HepG2 (cell line): Measurements from ENCODE around the gene CLASP1. TPM values are rescaled to one million over a fixed set of nuclear protein-coding genes. Genes with fewer than 3 reads are reported as not detected.

Source experiments
- ATAC-seq: fragments of 200-7000 bp; cut with Tn5 transposase; 3 replicates; pipeline ENCODE4 v1.9.1; 2020; ENCODE audit warnings: mild to moderate bottlenecking, moderate library complexity
- BruUV-seq: library from RNA; stranded (reverse); fragments of 400-500 nt; replicated peaks from 2 replicates; lab custom pipeline; 2021; lab: Mats Ljungman, UMichigan
- CTCF ChIA-PET: fragments of 300-600 bp; formaldehyde crosslinking; extraction: SDS; loops from one replicate; lab custom pipeline; 2021; ENCODE audit warnings: low total read pairs, inconsistent platforms, low intra/inter-chr PET ratio; lab: Yijun Ruan, JAX
- POLR2A ChIA-PET: fragments of 350-600 bp; sonication (Branson Sonifier 250); formaldehyde crosslinking; loops from one replicate; lab custom pipeline; 2020; ENCODE audit warnings: antibody characterized with exemption, inconsistent platforms; lab: Yijun Ruan, JAX
- DNase-seq: peaks from one replicate; pipeline ENCODE4 v3.0.0-alpha.2; 2015; ENCODE audit warnings: low spot score
- FAIRE-seq: peaks from 3 replicates; lab custom pipeline; 2011; peaks lifted over from hg19 to GRCh38; lab: Jason Lieb, UNC
- H2AFZ ChIP-seq: one replicate; pipeline ENCODE4 v1.6.1; 2011; ENCODE audit warnings: low read length, inconsistent platforms
- H3K27ac ChIP-seq: fragments of 300-600 bp; 3 replicates; pipeline ENCODE4 v1.8.0; 2011; ENCODE audit warnings: mixed run types, mild to moderate bottlenecking, mixed read lengths, low read length, inconsistent platforms; ENCODE audit not compliant: insufficient read depth; ENCODE audit errors: extremely low read length
- H3K27me3 ChIP-seq, 2 experiments: fragments of 200-600 bp in 1 of 2; 2 replicates in 1 of 2; 3 replicates in 1 of 2; pipeline versions ENCODE4 v1.6.0 to v1.8.0; 2011; ENCODE audit warnings: low read length in 2 of 2, mild to moderate bottlenecking in 2 of 2, moderate library complexity in 2 of 2, inconsistent platforms in 1 of 2; ENCODE audit not compliant: insufficient read depth in 2 of 2, control insufficient read depth in 1 of 2
- H3K36me3 ChIP-seq, 2 experiments: fragments of 200-600 bp in 1 of 2; replicated peaks in 1 of 2; 2 replicates in 1 of 2; 3 replicates in 1 of 2; pipeline versions ENCODE4 v1.5.1 to v1.8.0; 2011; ENCODE audit warnings: low read length in 2 of 2, inconsistent platforms in 1 of 2; ENCODE audit not compliant: insufficient read depth in 2 of 2, control insufficient read depth in 1 of 2
- H3K4me1 ChIP-seq: 2 replicates; pipeline ENCODE4 v1.5.1; 2012; ENCODE audit warnings: low read length, inconsistent platforms; ENCODE audit not compliant: insufficient read depth
- H3K4me2 ChIP-seq: 2 replicates; pipeline ENCODE4 v1.6.0; 2011; ENCODE audit warnings: low read depth, low read length, inconsistent platforms
- H3K4me3 ChIP-seq, 3 experiments: fragments of 200-600 bp in 1 of 3; sonication (generic), shearing (Covaris generic) in 1 of 3; replicated peaks in 1 of 3; 2 replicates each; pipeline ENCODE4 v1.5.1; 2011 to 2016; ENCODE audit warnings: low read length in 3 of 3, inconsistent platforms in 2 of 3, low read depth in 2 of 3, mild to moderate bottlenecking in 2 of 3, control low read depth in 1 of 3, mixed read lengths in 1 of 3; ENCODE audit not compliant: insufficient read depth in 1 of 3
- H3K79me2 ChIP-seq: one replicate; pipeline ENCODE4 v1.6.1; 2011; ENCODE audit warnings: low read length, inconsistent platforms; ENCODE audit not compliant: insufficient read depth
- H3K9ac ChIP-seq: 2 replicates; pipeline ENCODE4 v1.6.0; 2011; ENCODE audit warnings: mild to moderate bottlenecking, low read depth, low read length, inconsistent platforms; ENCODE audit not compliant: insufficient read depth
- H3K9me3 ChIP-seq: 2 replicates; pipeline ENCODE4 v1.5.1; 2012; ENCODE audit warnings: mild to moderate bottlenecking, low read length
- H4K20me1 ChIP-seq: 2 replicates; pipeline ENCODE4 v1.6.0; 2011; ENCODE audit warnings: inconsistent platforms, mild to moderate bottlenecking, low read length, moderate library complexity; ENCODE audit not compliant: insufficient read depth
- AGO1 ChIP-seq: fragments of 200-400 bp; formaldehyde crosslinking; IDR thresholded peaks from 2 replicates; pipeline ENCODE4 v1.6.1; 2017; ENCODE audit warnings: mild to moderate bottlenecking, low read depth, low read length, moderate library complexity; ENCODE audit not compliant: poor library complexity, severe bottlenecking
- IRF2 ChIP-seq: IDR thresholded peaks from 2 replicates; pipeline ENCODE4 v1.6.1; 2018; ENCODE audit warnings: missing genetic modification reagents, missing compliant biosample characterization
- RAD51 ChIP-seq: fragments of 450-650 bp; IDR thresholded peaks from 2 replicates; pipeline ENCODE4 v1.6.1; 2016; ENCODE audit warnings: borderline replicate concordance
- TRIM22 ChIP-seq: fragments of 450-650 bp; IDR thresholded peaks from 2 replicates; pipeline ENCODE4 v1.6.1; 2017
- ZBTB2 ChIP-seq: sonication (generic); formaldehyde crosslinking; IDR thresholded peaks from 2 replicates; pipeline ENCODE4 v1.8.0; 2022; ENCODE audit warnings: low read depth, missing genetic modification reagents
- ZFP37 ChIP-seq: sonication (generic); formaldehyde crosslinking; IDR thresholded peaks from 2 replicates; pipeline ENCODE4 v1.4.0; 2020; ENCODE audit warnings: missing genetic modification reagents, borderline replicate concordance
- ZKSCAN5 ChIP-seq: sonication (generic); formaldehyde crosslinking; IDR thresholded peaks from 2 replicates; pipeline ENCODE4 v1.5.1; 2020; ENCODE audit warnings: mild to moderate bottlenecking, missing genetic modification reagents
- ZNF317 ChIP-seq: sonication (generic); formaldehyde crosslinking; IDR thresholded peaks from 2 replicates; pipeline ENCODE4 v1.5.0; 2020; ENCODE audit warnings: mild to moderate bottlenecking, missing genetic modification reagents
- ZNF44 ChIP-seq: sonication (generic); formaldehyde crosslinking; IDR thresholded peaks from 2 replicates; pipeline ENCODE4 v1.5.1; 2020; ENCODE audit warnings: mild to moderate bottlenecking, missing genetic modification reagents
- ZNF562 ChIP-seq: sonication (generic); formaldehyde crosslinking; IDR thresholded peaks from 2 replicates; pipeline ENCODE4 v1.8.0; 2022; ENCODE audit warnings: missing genetic modification reagents, borderline replicate concordance
- ZNF772 ChIP-seq: sonication (generic); formaldehyde crosslinking; IDR thresholded peaks from 2 replicates; pipeline ENCODE4 v1.5.0; 2020; ENCODE audit warnings: mild to moderate bottlenecking, missing genetic modification reagents
- ZNF788 ChIP-seq: sonication (generic); formaldehyde crosslinking; IDR thresholded peaks from 2 replicates; pipeline ENCODE4 v1.5.0; 2020; ENCODE audit warnings: mild to moderate bottlenecking, missing genetic modification reagents, borderline replicate concordance
- WGBS: methylation state at CpG from one replicate; pipeline ENCODE4 v1.1.6; 2017; ENCODE audit warnings: low lambda C conversion rate; 5-methylcytosine and 5-hydroxymethylcytosine counted together
- in situ Hi-C: cut with HindIII; loops from 2 replicates; pipeline ENCODE4 v1.10.0; 2017; ENCODE audit warnings: low pct_unique_long_range_greater_than_20kb; ENCODE audit not compliant: extremely low pct_ligation_motif_present
- intact Hi-C: fragments of 100-400 bp; cut with micrococcal nuclease; formaldehyde crosslinking; loops from one replicate; pipeline ENCODE4 v1.10.0; 2022; ENCODE audit not compliant: unreplicated experiment
- polyA plus RNA-seq, 8 experiments: library from polyadenylated mRNA; depleted of rRNA in 3 of 8; stranded (reverse) in 7 of 8; unstranded in 1 of 8; fragments of >200 nt; fragmentation: Illumina TruSeq in 4 of 8; extraction: Trizol in 4 of 8; gene quantifications; 2 replicates each; pipeline versions ENCODE4 v1.2.1 to v1.2.3, GENCODE V29; 2011 to 2016; ENCODE audit warnings: low read depth in 4 of 8, missing spikeins in 1 of 8, mixed read lengths in 1 of 8; ENCODE audit not compliant: insufficient read depth in 1 of 8
- total RNA-seq, 5 experiments: library from RNA; depleted of rRNA; stranded (reverse); fragments of >200 nt; fragmentation: Illumina TruSeq; extraction: Trizol; gene quantifications; 2 replicates each; pipeline ENCODE4 v1.2.3, GENCODE V29; 2016; ENCODE audit warnings: low read depth in 1 of 5
- TF ChIP-seq, protein P1 (sequence below): sonication (generic); formaldehyde crosslinking; IDR thresholded peaks from 2 replicates; pipeline ENCODE4 v1.4.0; 2020; ENCODE audit warnings: missing genetic modification reagents
- TF ChIP-seq, protein P2 (sequence below): sonication (generic); formaldehyde crosslinking; IDR thresholded peaks from 2 replicates; pipeline ENCODE4 v1.8.1; 2023; ENCODE audit warnings: mild to moderate bottlenecking, missing genetic modification reagents

CLASP1 gene
- total and polyA plus RNA-seq, 2 of the 13 experiments (the other 11 are each of a cell fraction or from before 2014, with no cell fraction given): 11.7 to 47.9 TPM

DNA sequence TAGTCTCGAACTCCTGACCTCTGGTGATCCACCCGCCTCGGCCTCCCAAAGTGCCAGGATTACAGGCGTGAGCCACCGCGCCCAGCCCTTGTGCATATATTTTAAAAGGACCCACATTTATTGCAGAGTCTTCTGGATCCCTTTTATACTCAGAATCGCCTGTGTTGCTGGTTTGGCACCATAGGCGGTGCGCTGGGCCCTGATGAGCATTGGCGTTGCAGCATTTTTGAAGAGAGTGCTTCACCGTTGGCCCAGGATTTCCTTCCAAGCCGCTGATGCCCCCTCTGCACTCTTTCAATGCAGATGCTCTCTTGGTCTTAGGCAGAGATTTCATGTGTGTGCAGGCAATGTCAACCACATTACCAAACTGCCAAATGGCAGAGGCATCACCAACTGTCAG lies 350.8 kb downstream of the CLASP1 start:
- in situ Hi-C loops: no loop called here
- H3K4me1 ChIP-seq: no peaks in the 10 kb centered on the region
- H4K20me1 ChIP-seq: no peaks in the 10 kb centered on the region
- no peak overlapping the region for H3K27ac ChIP-seq
- WGBS: 59% methylated on average over 12 of the region's 12 CpGs
- H3K4me3 ChIP-seq: no peak overlapping the region
- no peak overlapping the region for H3K4me2 ChIP-seq
- no peaks in the 10 kb centered on the region for H3K9me3 ChIP-seq
- CTCF ChIA-PET: no interaction called here
- TF ChIP-seq ZNF44 (CRISPR knock-in tag): no peak
- no peak for TF ChIP-seq ZNF772 (CRISPR knock-in tag)
- TF ChIP-seq, protein P1, sequence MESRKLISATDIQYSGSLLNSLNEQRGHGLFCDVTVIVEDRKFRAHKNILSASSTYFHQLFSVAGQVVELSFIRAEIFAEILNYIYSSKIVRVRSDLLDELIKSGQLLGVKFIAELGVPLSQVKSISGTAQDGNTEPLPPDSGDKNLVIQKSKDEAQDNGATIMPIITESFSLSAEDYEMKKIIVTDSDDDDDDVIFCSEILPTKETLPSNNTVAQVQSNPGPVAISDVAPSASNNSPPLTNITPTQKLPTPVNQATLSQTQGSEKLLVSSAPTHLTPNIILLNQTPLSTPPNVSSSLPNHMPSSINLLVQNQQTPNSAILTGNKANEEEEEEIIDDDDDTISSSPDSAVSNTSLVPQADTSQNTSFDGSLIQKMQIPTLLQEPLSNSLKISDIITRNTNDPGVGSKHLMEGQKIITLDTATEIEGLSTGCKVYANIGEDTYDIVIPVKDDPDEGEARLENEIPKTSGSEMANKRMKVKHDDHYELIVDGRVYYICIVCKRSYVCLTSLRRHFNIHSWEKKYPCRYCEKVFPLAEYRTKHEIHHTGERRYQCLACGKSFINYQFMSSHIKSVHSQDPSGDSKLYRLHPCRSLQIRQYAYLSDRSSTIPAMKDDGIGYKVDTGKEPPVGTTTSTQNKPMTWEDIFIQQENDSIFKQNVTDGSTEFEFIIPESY (CRISPR knock-in tag): no peak
- no peak for TF ChIP-seq TRIM22
- TF ChIP-seq IRF2 (CRISPR knock-in tag): no peak
- no peak for TF ChIP-seq RAD51
- TF ChIP-seq, protein P2, sequence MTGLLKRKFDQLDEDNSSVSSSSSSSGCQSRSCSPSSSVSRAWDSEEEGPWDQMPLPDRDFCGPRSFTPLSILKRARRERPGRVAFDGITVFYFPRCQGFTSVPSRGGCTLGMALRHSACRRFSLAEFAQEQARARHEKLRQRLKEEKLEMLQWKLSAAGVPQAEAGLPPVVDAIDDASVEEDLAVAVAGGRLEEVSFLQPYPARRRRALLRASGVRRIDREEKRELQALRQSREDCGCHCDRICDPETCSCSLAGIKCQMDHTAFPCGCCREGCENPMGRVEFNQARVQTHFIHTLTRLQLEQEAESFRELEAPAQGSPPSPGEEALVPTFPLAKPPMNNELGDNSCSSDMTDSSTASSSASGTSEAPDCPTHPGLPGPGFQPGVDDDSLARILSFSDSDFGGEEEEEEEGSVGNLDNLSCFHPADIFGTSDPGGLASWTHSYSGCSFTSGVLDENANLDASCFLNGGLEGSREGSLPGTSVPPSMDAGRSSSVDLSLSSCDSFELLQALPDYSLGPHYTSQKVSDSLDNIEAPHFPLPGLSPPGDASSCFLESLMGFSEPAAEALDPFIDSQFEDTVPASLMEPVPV: no peak
- no peak for TF ChIP-seq ZNF317
- no peak for TF ChIP-seq ZFP37
- TF ChIP-seq ZKSCAN5 (CRISPR knock-in tag): no peak
- no peak for TF ChIP-seq ZNF788 (CRISPR knock-in tag)
- TF ChIP-seq ZNF562 (CRISPR knock-in tag): no peak
- no peak for TF ChIP-seq ZBTB2 (CRISPR knock-in tag)
- TF ChIP-seq AGO1: no peak
- no peak overlapping the region for H2AFZ ChIP-seq
- no peak overlapping the region for H3K9ac ChIP-seq
- DNase-seq (no peak), FAIRE-seq (no peak), ATAC-seq (no peak)
- POLR2A ChIA-PET: interaction anchor here (0.6 kb wide), 1 partner anchor 287 kb away, joined by 3 read pairs; no protein-coding TSS in a partner anchor
- H3K27me3 ChIP-seq: peaks cover 0 to 19% of the 10 kb centered on the region in 2 experiments; a peak in 2 of 5 replicates
- H3K36me3 ChIP-seq: no peaks in the 10 kb centered on the region
- intact Hi-C loops: no loop called here
- BruUV-seq: no TSS peak
- no peaks in the 10 kb centered on the region for H3K79me2 ChIP-seq
